Stimulated activated naive CD4-positive, alpha-beta T cell (primary cell): ENCODE measurements around the gene SAT2.

Experiments used
- DNase-seq, 6 experiments: peaks; one replicate each; lab custom pipeline; 2025; lab: John Stamatoyannopoulos, UW

The SAT2 gene

DNA sequence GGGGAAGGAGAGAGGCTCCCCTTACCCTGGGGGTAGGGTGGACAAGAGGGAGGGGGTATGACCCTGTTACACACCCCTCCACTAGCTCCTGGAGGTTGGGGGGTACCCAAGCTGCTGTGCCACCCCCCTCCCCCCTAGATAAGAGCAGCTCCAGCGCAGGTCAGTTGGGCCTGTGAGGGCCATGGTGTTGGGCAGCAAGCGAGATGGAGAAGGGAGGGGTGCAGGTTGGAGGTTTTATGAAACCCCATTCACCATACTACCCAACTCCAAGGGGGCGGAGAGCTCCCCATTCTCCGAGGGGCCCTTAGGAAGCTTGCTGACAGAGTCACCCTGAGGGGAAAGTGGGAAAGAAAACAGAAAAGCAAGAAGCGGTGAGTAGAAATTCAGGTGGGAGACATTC is 36.0 kb downstream of the SAT2 start:
- no peak for DNase-seq

DNA sequence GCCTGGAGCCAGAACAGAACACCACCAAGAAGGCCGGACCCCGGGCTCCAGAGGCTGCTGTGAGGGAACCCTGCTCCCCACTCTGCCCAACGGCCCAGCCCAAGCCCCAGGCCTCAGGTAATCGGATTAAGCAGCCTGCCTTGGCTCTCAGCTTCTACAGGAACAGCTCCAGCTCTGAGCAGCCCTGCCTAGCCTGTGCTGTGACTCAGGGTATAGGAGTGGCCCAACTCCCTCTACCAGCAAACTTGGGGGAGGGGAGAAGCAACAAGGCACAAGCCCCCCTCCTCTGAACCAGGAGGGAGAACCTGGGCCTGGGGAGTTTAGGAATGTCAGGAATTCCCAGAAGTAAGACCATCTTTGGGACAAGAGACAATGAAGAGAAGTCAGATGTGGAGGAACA is 36.9 kb downstream of the SAT2 start:
- DNase-seq, result no peak

DNA sequence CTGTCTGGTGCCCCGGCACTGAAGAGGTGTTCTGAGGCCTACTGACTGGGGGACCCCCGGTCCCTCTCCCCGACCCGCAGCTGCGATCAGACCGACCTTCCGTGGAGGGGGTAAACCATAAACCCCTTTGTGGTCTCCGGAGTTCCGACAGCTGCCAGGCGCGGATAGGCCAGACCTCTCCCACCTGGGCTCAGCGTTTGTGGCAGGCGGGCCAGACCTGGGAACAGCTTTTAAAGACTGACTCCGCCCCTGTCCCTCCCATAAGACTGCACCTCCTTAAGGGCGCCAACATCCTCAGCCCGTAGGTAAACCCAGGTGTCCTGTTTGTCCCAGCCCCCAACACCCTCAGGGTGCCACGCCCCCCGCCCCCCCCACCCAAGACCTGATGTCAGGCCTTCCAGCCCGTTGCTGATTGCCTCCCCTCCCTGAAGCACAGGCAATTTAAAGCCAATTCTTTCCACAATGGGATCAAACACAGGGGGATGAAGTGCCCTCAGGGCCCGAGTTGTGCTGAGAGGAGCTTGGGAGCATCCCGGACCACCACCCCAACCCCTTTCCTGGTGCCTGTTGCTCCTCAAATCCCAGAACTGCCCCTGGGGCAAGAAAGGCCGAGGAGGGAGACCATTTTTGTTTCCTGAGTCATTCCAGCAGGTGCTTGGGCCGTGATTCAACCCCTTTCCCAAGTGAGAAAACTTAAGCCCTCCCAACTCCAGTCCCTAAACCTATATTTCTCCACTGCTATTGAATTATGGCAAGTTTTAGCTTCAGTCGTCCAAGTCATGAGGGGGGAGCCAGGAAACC is 37.5 kb downstream of the SAT2 start, which contains the start of gene SOX15:
TSS of gene SOX15 (minus strand) at position 204 of the 801 bp plus-strand sequence. CDS start 418 bp downstream, outside the sequence.
- no peak for DNase-seq

DNA sequence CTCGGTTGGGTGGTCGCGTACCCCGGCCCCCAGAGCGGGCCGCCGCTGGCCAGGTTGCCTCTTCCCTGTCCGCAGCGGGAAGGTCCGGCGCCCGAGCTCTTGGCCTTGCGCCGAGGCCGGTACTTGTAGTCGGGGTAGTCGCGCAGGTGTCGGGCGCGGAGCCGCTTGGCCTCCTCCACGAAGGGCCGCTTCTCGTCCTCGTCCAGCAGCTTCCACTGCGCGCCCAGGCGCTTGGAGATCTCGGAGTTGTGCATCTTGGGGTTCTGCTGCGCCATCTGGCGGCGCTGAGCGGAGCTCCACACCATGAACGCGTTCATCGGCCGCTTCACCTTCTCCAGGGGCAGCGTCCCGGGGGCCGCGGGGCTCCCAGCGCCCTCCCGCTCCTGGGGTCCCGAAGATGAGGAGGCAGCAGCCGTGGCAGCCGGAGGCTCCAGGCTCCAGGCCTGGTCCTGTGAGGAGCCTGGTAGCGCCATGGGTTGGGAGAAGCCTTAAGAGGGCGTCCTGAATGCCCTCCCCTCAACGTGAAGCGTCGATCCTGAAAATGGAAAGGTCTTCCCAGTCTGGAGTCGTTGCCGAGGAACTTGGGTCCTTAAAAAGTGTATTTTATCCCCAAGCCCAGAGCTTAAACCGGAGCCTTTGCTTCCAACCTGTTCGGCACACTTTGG is 38.3 kb downstream of the SAT2 start:
- peak; percentile 24 to 64 (median 58) for DNase-seq

DNA sequence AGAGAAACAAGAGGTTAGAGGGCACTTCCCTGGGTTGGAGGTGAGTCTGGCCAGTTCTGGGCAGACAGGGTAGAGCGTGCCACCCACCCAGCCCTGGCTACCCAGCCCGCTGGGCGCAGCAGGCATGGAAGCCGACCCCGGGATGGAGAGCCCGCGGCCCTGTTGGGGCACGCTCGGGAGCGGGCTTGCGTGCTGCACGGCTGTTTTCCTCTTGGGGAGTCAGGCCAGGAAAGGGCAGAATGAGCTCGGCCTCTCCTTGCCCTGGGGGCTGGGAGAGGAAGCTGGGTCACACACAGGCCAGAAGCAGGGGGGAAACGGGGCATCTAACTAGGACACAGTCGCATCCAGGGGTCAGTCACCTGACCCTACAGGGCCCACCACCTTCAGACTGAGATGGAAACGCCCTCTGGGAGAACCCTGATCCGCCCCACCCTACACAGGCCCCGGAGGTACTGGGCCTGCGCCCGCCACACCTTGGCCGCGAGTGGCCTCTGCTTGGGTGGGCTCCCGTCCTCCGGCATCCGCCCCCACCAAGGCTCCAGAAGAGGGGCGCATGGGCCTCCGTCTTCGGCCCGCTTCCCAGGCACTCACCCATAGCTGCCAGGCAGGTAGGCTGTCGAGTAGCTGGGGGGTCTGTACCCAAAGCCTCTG is 38.9 kb downstream of the SAT2 start:
- no peak for DNase-seq

DNA sequence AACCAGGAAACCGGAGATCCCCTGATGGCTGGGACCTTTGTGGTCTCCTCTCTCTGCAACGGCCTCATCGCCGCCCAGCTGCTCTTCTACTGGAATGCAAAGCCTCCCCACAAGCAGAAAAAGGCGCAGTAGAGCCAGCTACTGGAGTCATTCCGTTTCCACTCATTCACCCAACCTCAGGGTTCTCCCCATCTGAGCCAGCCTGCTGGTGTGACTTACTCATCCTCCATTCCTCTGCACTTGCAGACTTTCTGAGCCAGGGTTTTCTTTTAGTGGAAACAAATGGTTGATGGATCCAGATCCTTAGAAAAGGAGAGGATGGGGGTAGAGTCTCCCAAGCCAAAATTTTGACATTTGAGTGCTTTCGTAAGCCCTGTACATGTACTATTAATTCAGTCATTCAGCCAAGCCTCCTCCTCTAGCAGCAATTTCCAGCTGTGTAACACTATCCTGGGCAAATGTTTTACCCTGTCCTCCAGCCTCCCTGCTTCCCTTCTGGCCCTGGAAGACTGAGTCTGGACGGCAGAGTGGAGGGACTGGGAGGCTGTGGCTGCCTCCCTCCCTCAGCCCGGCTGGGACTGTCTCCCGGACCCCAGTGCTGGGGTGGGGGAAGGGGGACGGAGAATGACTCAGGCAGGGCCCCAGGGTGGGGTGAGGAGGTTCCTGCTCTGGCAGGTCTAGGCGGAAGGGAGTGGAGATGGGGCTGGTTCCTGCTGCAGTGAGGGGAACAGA is 40.0 kb downstream of the SAT2 start:
- no peak for DNase-seq

DNA sequence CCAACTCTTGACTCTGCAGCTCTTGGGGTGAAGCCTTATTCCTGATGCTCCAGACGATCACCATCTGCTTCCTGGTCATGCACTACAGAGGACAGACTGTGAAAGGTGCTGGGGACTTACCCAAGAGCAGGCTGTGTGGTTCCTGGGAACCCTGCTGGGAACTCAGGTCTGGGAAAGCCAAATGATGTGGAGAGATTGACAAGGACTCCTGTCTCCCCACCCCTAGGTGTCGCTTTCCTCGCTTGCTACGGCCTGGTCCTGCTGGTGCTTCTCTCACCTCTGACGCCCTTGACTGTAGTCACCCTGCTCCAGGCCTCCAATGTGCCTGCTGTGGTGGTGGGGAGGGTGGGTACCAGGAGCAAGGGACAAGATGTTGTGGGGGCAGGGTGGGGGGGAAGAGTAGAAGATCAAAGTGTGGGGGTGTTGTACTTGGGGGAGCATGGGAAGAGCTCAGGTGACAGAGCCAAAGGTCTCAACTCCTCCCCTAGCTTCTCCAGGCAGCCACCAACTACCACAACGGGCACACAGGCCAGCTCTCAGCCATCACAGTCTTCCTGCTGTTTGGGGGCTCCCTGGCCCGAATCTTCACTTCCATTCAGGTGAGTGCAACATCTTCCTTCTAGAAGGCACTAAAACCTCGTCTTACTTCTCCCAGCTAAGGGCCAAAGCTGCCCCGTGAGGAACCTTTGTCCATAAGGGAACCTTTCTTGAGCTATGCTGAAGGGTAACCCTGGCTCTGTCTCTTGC is 40.8 kb downstream of the SAT2 start:
- DNase-seq, result no peak

DNA sequence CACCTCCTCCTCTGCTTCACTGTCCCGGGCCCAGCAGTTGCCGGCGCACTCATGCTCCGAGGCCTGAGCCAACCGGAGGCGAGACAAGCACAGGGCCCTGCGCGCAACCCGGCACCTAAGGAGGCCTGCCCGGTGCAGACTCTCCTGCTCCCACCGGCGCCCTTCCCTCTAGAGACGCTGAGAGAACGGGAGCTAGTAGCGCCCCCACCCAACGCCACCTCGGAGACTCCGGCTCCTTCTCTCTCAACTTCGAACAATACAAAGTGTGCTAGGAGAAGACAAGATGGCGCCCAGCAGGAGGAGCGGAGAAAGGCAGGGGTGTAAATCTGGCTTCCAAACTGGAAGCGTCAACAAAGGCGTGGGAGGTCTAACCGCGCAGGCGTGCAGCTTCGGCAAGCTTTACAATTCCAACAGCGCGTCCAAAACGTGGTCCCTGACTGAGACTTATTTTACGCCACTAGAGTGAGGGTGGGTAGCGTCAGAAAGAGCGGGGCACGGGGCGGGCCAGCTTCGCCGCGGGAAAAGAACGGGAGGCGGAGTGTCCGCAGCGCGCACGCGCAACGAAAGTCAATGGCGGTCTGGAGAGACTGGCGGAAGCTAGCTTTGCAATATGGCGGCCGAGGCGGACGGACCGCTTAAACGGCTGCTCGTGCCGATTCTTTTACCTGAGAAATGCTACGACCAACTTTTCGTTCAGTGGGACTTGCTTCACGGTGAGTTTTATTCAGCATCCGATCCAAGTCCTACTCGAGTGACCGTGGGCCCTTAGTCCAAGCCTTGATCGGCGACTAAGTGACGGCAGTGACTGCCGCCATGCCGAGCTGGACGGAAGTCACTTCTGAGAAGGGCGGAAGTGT is 44.1 kb downstream of the SAT2 start, which contains the start of gene MPDU1:
TSS of gene MPDU1 (plus strand) at position 600 of the 857 bp plus-strand sequence. CDS start at position 611, 11 bp downstream.
- DNase-seq, result peak; percentile 92 to 97 (median 97)

DNA sequence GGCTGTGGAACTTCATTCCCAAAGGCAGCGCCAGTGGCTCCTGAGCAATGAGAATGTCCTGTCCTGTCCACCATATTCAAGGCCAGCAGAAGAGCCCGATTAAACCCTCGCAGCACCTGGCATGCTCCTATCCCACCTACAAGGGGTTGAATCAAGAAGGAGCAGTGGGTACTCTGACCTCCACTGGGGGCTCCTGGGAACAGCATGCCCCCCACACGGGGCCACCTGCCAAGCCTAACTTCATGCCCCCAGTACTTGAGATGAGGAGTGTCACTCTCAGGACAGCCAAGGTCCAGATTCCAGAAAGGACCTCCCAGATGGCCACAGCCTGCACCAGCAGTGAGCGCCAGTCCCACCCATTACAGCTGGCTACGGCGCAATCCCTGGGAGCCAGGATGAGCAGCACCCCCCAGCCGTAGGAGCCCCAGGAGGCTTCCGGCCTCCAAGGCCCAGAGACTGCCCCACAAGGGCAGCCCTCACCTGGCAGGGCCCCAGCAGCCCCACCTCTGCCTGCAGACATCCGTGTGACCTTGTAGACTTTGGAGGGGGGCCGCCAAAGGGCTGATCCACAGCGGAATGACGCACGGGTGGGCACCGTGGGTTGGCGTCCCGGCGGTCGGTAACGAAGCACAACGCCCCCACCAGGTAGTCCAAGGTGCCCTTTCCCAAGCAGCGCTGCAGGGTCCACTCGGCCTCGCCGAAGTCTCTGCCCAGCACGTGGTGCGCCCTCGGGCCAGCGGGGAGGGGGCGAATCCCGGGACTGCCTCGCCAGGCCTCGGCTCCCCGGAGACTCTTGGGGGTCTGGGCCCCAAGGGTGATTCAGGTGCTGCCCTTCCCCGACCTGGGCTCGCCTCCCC is 45.0 kb downstream of the SAT2 start:
- no peak for DNase-seq

DNA sequence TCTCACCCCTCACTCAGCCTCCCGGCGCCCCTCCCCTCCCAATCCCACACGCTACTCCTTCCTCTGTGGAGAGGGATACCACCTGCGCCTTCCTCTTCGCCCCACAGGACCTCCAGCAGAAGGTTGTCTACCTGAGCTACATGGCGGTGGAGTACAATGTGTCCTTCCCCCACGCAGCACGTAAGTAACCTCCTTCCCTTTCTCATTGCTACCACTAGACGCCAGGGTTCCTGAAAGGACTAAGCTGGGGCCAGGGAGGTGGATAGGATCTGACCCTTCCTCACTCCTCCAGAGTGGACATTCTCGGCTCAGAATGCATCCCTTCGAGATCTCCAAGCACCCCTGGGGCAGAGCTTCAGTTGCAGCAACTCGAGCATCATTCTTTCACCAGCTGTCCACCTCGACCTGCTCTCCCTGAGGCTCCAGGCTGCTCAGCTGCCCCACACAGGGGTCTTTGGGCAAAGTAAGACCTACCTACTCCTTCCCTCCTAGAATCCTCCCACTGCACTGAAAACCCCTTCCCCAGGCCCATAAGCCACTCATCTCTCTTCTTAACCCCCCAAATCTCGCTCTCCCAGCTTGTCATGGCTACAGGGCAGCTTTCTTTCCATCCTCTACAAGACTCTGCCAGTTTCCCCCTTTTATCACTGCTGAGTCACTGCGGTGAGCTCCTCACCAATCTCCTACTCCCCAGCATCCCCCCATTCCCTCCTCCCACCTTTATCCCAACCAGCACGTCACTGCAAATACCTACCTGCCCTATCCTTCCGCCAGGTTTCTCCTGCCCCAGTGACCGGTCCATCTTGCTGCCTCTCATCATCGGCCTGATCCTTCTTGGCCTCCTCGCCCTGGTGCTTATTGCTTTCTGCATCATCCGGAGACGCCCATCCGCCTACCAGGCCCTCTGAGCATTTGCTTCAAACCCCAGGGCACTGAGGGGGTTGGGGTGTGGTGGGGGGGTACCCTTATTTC is 46.7 kb downstream of the SAT2 start:
- DNase-seq, result no peak

DNA sequence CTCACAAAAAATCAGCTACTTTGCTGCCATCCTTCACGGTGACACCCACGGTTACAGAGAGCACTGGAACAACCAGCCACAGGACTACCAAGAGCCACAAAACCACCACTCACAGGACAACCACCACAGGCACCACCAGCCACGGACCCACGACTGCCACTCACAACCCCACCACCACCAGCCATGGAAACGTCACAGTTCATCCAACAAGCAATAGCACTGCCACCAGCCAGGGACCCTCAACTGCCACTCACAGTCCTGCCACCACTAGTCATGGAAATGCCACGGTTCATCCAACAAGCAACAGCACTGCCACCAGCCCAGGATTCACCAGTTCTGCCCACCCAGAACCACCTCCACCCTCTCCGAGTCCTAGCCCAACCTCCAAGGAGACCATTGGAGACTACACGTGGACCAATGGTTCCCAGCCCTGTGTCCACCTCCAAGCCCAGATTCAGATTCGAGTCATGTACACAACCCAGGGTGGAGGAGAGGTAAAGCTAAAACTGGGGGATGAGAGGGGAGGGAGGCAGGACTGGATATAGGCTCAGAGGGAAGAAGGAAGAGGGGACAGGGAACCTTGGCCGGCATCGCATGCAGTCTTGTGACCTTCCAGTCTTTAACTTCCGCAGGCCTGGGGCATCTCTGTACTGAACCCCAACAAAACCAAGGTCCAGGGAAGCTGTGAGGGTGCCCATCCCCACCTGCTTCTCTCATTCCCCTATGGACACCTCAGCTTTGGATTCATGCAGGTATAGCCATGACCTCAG is 47.6 kb downstream of the SAT2 start:
- no peak for DNase-seq

DNA sequence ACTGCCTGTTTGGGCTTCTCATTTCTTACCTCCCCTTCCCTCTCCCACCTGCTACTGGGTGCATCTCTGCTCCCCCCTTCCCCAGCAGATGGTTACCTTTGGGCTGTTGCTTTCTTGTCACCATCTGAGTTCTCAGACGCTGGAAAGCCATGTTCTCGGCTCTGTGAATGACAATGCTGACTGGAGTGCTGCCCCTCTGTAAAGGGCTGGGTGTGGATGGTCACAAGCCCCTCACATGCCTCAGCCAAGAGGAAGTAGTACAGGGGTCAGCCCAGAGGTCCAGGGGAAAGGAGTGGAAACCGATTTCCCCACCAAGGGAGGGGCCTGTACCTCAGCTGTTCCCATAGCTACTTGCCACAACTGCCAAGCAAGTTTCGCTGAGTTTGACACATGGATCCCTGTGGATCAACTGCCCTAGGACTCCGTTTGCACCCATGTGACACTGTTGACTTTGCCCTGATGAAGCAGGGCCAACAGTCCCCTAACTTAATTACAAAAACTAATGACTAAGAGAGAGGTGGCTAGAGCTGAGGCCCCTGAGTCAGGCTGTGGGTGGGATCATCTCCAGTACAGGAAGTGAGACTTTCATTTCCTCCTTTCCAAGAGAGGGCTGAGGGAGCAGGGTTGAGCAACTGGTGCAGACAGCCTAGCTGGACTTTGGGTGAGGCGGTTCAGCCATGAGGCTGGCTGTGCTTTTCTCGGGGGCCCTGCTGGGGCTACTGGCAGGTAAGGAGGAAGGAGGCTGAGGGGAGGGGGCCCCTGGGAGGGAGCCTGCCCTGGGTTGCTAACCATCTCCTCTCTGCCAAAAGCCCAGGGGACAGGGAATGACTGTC is 48.4 kb downstream of the SAT2 start, which contains the start of gene CD68:
TSS of gene CD68 (plus strand) at position 638 of the 833 bp plus-strand sequence. CDS start at position 678, 40 bp downstream.
- DNase-seq, result peak in 1 of 6 experiments; percentile 62

DNA sequence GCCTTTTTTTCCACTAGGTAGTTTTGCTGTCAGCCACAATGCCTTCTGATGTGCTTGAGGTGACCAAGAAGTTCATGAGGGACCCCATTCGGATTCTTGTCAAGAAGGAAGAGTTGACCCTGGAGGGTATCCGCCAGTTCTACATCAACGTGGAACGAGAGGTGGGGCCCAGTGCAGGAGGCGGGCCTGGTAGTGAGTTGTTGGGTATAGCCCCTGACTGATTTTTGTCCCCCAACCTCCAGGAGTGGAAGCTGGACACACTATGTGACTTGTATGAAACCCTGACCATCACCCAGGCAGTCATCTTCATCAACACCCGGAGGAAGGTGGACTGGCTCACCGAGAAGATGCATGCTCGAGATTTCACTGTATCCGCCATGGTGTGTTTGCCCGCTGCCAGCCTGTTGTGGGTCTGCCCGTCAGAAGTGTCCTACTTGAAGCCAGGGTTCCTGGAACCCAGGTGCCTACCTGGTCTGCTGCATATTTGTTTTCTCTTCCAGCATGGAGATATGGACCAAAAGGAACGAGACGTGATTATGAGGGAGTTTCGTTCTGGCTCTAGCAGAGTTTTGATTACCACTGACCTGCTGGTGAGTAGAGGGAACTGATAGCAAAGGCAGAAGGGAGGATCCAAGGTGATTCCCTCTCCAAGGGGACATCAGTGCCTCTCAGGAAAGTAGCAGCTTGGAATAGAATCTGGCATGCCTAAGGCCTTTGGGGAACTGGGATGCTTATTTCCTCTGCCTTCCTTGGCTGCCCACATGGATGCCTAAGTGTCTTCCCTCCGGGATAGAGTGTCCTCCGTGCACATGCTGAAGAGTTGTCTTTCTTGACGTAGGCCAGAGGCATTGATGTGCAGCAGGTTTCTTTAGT is 50.1 kb downstream of the SAT2 start:
- peak in 1 of 6 experiments; percentile 41 for DNase-seq

DNA sequence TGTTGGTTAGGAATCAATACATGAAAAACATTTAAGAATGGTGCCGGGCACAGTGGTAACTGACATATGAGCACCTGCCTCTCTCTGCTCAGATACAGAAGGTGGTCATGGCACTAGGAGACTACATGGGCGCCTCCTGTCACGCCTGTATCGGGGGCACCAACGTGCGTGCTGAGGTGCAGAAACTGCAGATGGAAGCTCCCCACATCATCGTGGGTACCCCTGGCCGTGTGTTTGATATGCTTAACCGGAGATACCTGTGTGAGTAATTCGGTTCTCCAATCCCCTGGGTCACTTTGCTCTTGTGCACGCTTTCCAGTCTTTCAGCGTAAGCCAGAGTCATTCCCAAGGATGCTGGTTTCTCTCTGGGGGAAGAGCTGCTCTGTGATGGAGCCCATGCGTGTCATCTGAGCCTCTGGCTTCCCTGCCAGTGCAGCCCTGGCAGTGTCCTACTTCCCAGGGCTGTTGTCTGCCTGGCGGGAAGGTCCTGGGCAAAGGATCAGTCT is 51.1 kb downstream of the SAT2 start:
- no peak for DNase-seq
